H9 (cell line): ENCODE measurements around the gene AHI1. TPM values are rescaled to one million over a fixed set of nuclear protein-coding genes. Genes with fewer than 3 reads are reported as not detected.
A peak's percentile ranks its signal among the peaks of the same experiment; 100 is the strongest.

Source experiments
- DNase-seq: peaks from one replicate; pipeline ENCODE4 v3.0.0-alpha.2; 2017
- H2AFZ ChIP-seq: one replicate; pipeline ENCODE4 v1.6.1; 2013; ENCODE audit warnings: mild to moderate bottlenecking, low read length, control low read depth, moderate library complexity
- H2AK5ac ChIP-seq: 2 replicates; pipeline ENCODE4 v1.6.1; 2013; ENCODE audit warnings: low read length, control low read depth, mixed read lengths; ENCODE audit not compliant: insufficient read length
- H2BK120ac ChIP-seq: one replicate; pipeline ENCODE4 v1.6.1; 2013; ENCODE audit warnings: low read depth, mild to moderate bottlenecking, low read length, control low read depth, inconsistent platforms; ENCODE audit not compliant: poor library complexity, severe bottlenecking
- H2BK12ac ChIP-seq: 2 replicates; pipeline ENCODE4 v1.6.1; 2013; ENCODE audit warnings: low read length, control low read depth, mixed read lengths, low read depth; ENCODE audit not compliant: insufficient read length
- H2BK15ac ChIP-seq: 2 replicates; pipeline ENCODE4 v1.6.1; 2013; ENCODE audit warnings: low read depth, low read length, control low read depth
- H2BK20ac ChIP-seq: one replicate; pipeline ENCODE4 v1.6.1; 2013; ENCODE audit warnings: low read depth, mild to moderate bottlenecking, low read length, control low read depth, inconsistent platforms; ENCODE audit not compliant: poor library complexity, severe bottlenecking
- H2BK5ac ChIP-seq: 2 replicates; pipeline ENCODE4 v1.6.1; 2013; ENCODE audit warnings: low read length, control low read depth, mixed read lengths; ENCODE audit not compliant: insufficient read length
- H3K14ac ChIP-seq: 2 replicates; pipeline ENCODE4 v1.6.1; 2013; ENCODE audit warnings: low read length, control low read depth; ENCODE audit not compliant: insufficient read depth
- H3K18ac ChIP-seq: 2 replicates; pipeline ENCODE4 v1.6.1; 2013; ENCODE audit warnings: low read depth, mild to moderate bottlenecking, mixed read lengths, low read length, control low read depth; ENCODE audit not compliant: insufficient read length
- H3K23ac ChIP-seq: 2 replicates; pipeline ENCODE4 v1.6.1; 2013; ENCODE audit warnings: low read length, control low read depth, mixed read lengths, low read depth; ENCODE audit not compliant: insufficient read length
- H3K23me2 ChIP-seq: 2 replicates; pipeline ENCODE4 v1.6.1; 2013; ENCODE audit warnings: low read depth, mild to moderate bottlenecking, mixed read lengths, low read length, control low read depth; ENCODE audit not compliant: insufficient read length, poor library complexity, severe bottlenecking
- H3K27ac ChIP-seq: 2 replicates; pipeline ENCODE4 v1.5.1; 2013; ENCODE audit warnings: low read length, control low read depth, mixed read lengths, low read depth; ENCODE audit not compliant: insufficient read length
- H3K27me3 ChIP-seq: 2 replicates; pipeline ENCODE4 v1.6.1; 2013; ENCODE audit warnings: low read length, control low read depth, inconsistent platforms; ENCODE audit not compliant: insufficient read depth
- H3K4ac ChIP-seq: 2 replicates; pipeline ENCODE4 v1.6.1; 2013; ENCODE audit warnings: low read depth, mild to moderate bottlenecking, control low read depth, inconsistent platforms, low read length, moderate library complexity
- H3K4me1 ChIP-seq: 2 replicates; pipeline ENCODE4 v1.6.1; 2013; ENCODE audit warnings: low read length, control low read depth, inconsistent platforms; ENCODE audit not compliant: insufficient read depth
- H3K4me2 ChIP-seq: 2 replicates; pipeline ENCODE4 v1.6.1; 2013; ENCODE audit warnings: low read length, control low read depth, mixed read lengths; ENCODE audit not compliant: insufficient read length, insufficient read depth
- H3K56ac ChIP-seq: 2 replicates; pipeline ENCODE4 v1.6.1; 2013; ENCODE audit warnings: low read depth, mild to moderate bottlenecking, mixed read lengths, low read length, control low read depth; ENCODE audit not compliant: insufficient read length
- H3K79me1 ChIP-seq: 2 replicates; pipeline ENCODE4 v1.6.1; 2013; ENCODE audit warnings: low read depth, mild to moderate bottlenecking, moderate library complexity, low read length, control low read depth, inconsistent platforms; ENCODE audit not compliant: insufficient read depth, poor library complexity, severe bottlenecking
- H3K79me2 ChIP-seq: 2 replicates; pipeline ENCODE4 v1.6.1; 2013; ENCODE audit warnings: low read length, control low read depth, inconsistent platforms; ENCODE audit not compliant: insufficient read depth
- H3K9ac ChIP-seq: 2 replicates; pipeline ENCODE4 v1.6.1; 2013; ENCODE audit warnings: low read length, control low read depth, mixed read lengths; ENCODE audit not compliant: insufficient read length; ENCODE audit errors: extremely low read depth
- H3K9me3 ChIP-seq: one replicate; pipeline ENCODE4 v1.6.1; 2013; ENCODE audit warnings: low read depth, low read length, inconsistent platforms; ENCODE audit not compliant: control insufficient read depth
- H3T11ph ChIP-seq: one replicate; pipeline ENCODE4 v1.6.1; 2013; ENCODE audit warnings: mild to moderate bottlenecking, low read length, control low read depth, inconsistent platforms
- H4K20me1 ChIP-seq: one replicate; pipeline ENCODE4 v1.6.1; 2013; ENCODE audit not compliant: control insufficient read depth, insufficient read length, insufficient read depth
- H4K5ac ChIP-seq: 2 replicates; pipeline ENCODE4 v1.6.1; 2013; ENCODE audit warnings: low read depth, mild to moderate bottlenecking, mixed read lengths, low read length, control low read depth; ENCODE audit not compliant: insufficient read length
- H4K8ac ChIP-seq: replicated peaks from 2 replicates; pipeline ENCODE4 v1.6.1; 2013; ENCODE audit warnings: low read length, control low read depth, mixed read lengths, low read depth; ENCODE audit not compliant: insufficient read length
- H4K91ac ChIP-seq: 2 replicates; pipeline ENCODE4 v1.6.1; 2013; ENCODE audit warnings: low read depth, mild to moderate bottlenecking, moderate library complexity, mixed read lengths, low read length, control low read depth; ENCODE audit not compliant: insufficient read length
- H3K27ac Mint-ChIP-seq, 3 experiments: 2 replicates in 2 of 3; 3 replicates in 1 of 3; pipeline ENCODE4 v1.8.0; 2020 to 2021; ENCODE audit warnings: mixed read lengths in 3 of 3, mild to moderate bottlenecking in 1 of 3, moderate library complexity in 1 of 3
- H3K27me3 Mint-ChIP-seq: 2 replicates; pipeline ENCODE4 v1.8.0; 2021; ENCODE audit warnings: low read depth, mild to moderate bottlenecking, moderate library complexity, mixed read lengths
- H3K36me3 Mint-ChIP-seq, 3 experiments: 2 replicates in 2 of 3; 3 replicates in 1 of 3; pipeline ENCODE4 v1.8.0; 2020 to 2021; ENCODE audit warnings: low read depth in 3 of 3, mixed read lengths in 3 of 3; ENCODE audit not compliant: insufficient read depth in 1 of 3
- H3K4me1 Mint-ChIP-seq, 2 experiments: 2 replicates each; pipeline ENCODE4 v1.8.0; 2020; ENCODE audit warnings: mixed read lengths in 2 of 2
- H3K4me3 Mint-ChIP-seq, 2 experiments: 2 replicates in 1 of 2; 3 replicates in 1 of 2; pipeline ENCODE4 v1.8.0; 2020 to 2021; ENCODE audit warnings: mild to moderate bottlenecking in 2 of 2, mixed read lengths in 2 of 2, moderate library complexity in 1 of 2
- H3K9me3 Mint-ChIP-seq, 2 experiments: 2 replicates in 1 of 2; 3 replicates in 1 of 2; pipeline ENCODE4 v1.8.0; 2020; ENCODE audit warnings: mild to moderate bottlenecking in 2 of 2, mixed read lengths in 2 of 2, moderate library complexity in 1 of 2
- CTCF ChIP-seq: fragments of 200-600 bp; sonication (generic); conservative IDR thresholded peaks from 3 replicates; pipeline ENCODE4 v1.8.0; 2021; ENCODE audit warnings: antibody characterized with exemption, mild to moderate bottlenecking
- WGBS: extraction: QIAGEN DNeasy Blood & Tissue Kit; methylation state at CpG from one replicate; pipeline ENCODE4 v1.1.7; 2013; ENCODE audit warnings: missing lambda C conversion rate, low lambda C conversion rate, mixed read lengths; ENCODE audit not compliant: insufficient read length; ENCODE audit errors: extremely low coverage; 5-methylcytosine and 5-hydroxymethylcytosine counted together
- total RNA-seq: library from RNA; stranded (reverse); gene quantifications from 2 replicates; pipeline ENCODE4 v1.2.1, GENCODE V29; 2021

The AHI1 gene
- total RNA-seq, 1 experiment from 2014 or later, result 9.9 TPM

DNA sequence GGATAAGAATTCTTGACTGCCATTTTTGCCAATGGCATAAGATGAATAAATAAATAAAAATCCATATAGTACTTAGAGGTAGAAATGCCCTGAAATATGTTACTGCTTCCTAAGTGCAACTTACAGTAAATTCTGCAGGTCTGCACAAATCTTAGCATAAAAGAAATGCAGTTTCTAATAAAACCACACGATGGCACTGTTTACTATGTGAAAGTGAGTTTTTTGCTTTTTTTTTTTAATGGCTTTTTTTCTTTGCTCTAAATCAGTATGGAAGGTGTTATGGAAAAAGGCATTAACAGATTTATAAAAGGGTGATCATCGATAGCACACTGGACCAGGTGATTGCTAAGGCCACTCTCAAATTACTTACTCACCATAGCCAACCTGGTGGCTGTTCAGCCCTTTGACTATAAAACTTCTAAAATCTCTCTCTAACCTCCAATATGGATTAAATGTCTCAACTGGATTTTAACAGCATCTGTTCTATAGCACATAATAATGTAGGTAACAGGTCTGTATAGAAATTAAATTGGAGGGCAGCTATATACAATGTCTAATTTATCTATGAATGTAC lies 45.8 kb downstream of the AHI1 start:
- no peaks in the 10 kb centered on the region for H3K23me2 ChIP-seq

More for the DNA sequence above, 45.8 kb downstream of the AHI1 start:
- no peaks in the 10 kb centered on the region for H3K27me3 Mint-ChIP-seq
- H3K4me3 Mint-ChIP-seq, result no peak overlapping the region
- H4K5ac ChIP-seq, result no peak overlapping the region
- no peaks in the 10 kb centered on the region for H3K4me1 Mint-ChIP-seq
- no peak overlapping the region for H2BK12ac ChIP-seq
- H3K18ac ChIP-seq, result no peak overlapping the region
- WGBS, result no CpG with 5 or more reads among the region's 2 CpGs
- no peak overlapping the region for H3K9ac ChIP-seq
- no peak overlapping the region for H3T11ph ChIP-seq
- no peaks in the 10 kb centered on the region for H3K79me2 ChIP-seq
- H2BK15ac ChIP-seq, result no peak overlapping the region
- no peak overlapping the region for H2BK120ac ChIP-seq
- H2AK5ac ChIP-seq, result no peak overlapping the region
- H3K9me3 ChIP-seq, result no peaks in the 10 kb centered on the region
- peaks cover 0 to 7% (median 0%) of the 10 kb centered on the region in 3 experiments; a peak in 2 of 7 replicates for H3K36me3 Mint-ChIP-seq
- no peak overlapping the region for H3K56ac ChIP-seq
- H3K4me1 ChIP-seq, result no peaks in the 10 kb centered on the region
- H3K79me1 ChIP-seq, result no peaks in the 10 kb centered on the region
- no peak overlapping the region for H2AFZ ChIP-seq
- H3K9me3 Mint-ChIP-seq, result no peaks in the 10 kb centered on the region
- H2BK5ac ChIP-seq, result no peak overlapping the region
- DNase-seq, result no peak
- no peak overlapping the region for H4K91ac ChIP-seq
- no peak overlapping the region for H2BK20ac ChIP-seq
- no peak overlapping the region for H3K27ac ChIP-seq
- H3K14ac ChIP-seq, result no peak overlapping the region
- no peaks in the 10 kb centered on the region for H3K27me3 ChIP-seq
- no peak overlapping the region for H3K4me2 ChIP-seq
- H3K4ac ChIP-seq, result no peak overlapping the region
- no peak overlapping the region for H3K23ac ChIP-seq
- H3K27ac Mint-ChIP-seq, result no peak overlapping the region
- H4K20me1 ChIP-seq, result no peaks in the 10 kb centered on the region
- no peak overlapping the region for H4K8ac ChIP-seq
- TF ChIP-seq CTCF, result peak; percentile 79
